ENCODE results near the gene HIRA. TPM values are rescaled to one million over a fixed set of nuclear protein-coding genes. Genes with fewer than 3 reads are reported as not detected.
A peak's percentile ranks its signal among the peaks of the same experiment; 100 is the strongest.

The HIRA gene
- total and polyA plus RNA-seq, 9 of the 15 experiments (the other 6 are each of a cell fraction or from before 2014, with no cell fraction given) = 0.96 to 132 (median 58.4) TPM

DNA sequence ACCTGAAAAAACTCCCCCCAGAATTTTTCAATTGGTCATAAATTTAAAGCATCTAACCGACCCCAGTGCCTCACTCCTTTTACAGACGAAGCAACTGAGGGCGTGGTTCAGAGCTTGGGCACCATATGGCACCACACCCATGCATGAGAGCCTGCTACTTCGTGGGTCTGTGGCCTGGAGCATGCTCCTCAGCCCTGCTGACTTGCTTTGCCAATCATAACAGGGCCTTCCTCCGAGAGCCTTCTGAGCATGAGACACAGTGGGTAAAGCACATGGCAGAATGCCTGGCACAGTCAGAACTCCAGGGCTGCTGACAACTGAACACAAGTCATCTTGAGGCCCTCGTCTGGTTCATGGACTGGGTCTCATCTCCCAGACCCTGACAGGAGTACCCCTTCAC lies 33.3 kb downstream of the HIRA start (continued):
- TF ChIP-seq GATAD2A (IDR thresholded peaks at IDR 0.05) = no peak
- TF ChIP-seq JUN (IDR thresholded peaks at IDR 0.05; ENCODE audit: borderline replicate concordance, low read depth, low read length) = no peak
- no peak for TF ChIP-seq JUN (CRISPR knock-in tag; IDR thresholded peaks at IDR 0.05; ENCODE audit: borderline replicate concordance)
- TF ChIP-seq, protein P1, sequence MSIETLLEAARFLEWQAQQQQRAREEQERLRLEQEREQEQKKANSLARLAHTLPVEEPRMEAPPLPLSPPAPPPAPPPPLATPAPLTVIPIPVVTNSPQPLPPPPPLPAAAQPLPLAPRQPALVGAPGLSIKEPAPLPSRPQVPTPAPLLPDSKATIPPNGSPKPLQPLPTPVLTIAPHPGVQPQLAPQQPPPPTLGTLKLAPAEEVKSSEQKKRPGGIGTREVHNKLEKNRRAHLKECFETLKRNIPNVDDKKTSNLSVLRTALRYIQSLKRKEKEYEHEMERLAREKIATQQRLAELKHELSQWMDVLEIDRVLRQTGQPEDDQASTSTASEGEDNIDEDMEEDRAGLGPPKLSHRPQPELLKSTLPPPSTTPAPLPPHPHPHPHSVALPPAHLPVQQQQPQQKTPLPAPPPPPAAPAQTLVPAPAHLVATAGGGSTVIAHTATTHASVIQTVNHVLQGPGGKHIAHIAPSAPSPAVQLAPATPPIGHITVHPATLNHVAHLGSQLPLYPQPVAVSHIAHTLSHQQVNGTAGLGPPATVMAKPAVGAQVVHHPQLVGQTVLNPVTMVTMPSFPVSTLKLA (conservative IDR thresholded peaks at IDR 0.05) = no peak
- no peak for TF ChIP-seq AFF4 (CRISPR knock-in tag; IDR thresholded peaks at IDR 0.05)
- no peak for TF ChIP-seq SMARCC2 (IDR thresholded peaks at IDR 0.05; ENCODE audit: low read depth)
- TF ChIP-seq ELF1 (tag; IDR thresholded peaks at IDR 0.05) = no peak
- TF ChIP-seq BRD4 (IDR thresholded peaks at IDR 0.05) = no peak
- TF ChIP-seq POLR2B (IDR thresholded peaks at IDR 0.05; ENCODE audit: low read depth, partially characterized antibody) = no peak
- TF ChIP-seq FOXJ3 (CRISPR knock-in tag; IDR thresholded peaks at IDR 0.05) = no peak
- no peak for TF ChIP-seq TAF1 (IDR thresholded peaks at IDR 0.05; ENCODE audit: control insufficient read depth, extremely low read depth, insufficient read depth, low read length, severe bottlenecking)
- no peak for TF ChIP-seq CHCHD3 (CRISPR knock-in tag; IDR thresholded peaks at IDR 0.05)
- no peak for TF ChIP-seq RBFOX2 (IDR thresholded peaks at IDR 0.05; ENCODE audit: low read depth, low read length)
- TF ChIP-seq RBM39 (optimal IDR thresholded peaks at IDR 0.05; ENCODE audit: low read depth, low read length) = no peak
- no peak for TF ChIP-seq ZBTB1 (CRISPR knock-in tag; IDR thresholded peaks at IDR 0.05; ENCODE audit: borderline replicate concordance, low read depth)
- TF ChIP-seq RUNX1 (IDR thresholded peaks at IDR 0.05; ENCODE audit: low read depth) = no peak
- no peak for TF ChIP-seq EP300 (IDR thresholded peaks at IDR 0.05; ENCODE audit: low read length)
- peak; percentile 46; the same call in 1 of the 2 replicates for TF ChIP-seq RREB1 (CRISPR knock-in tag; IDR thresholded peaks at IDR 0.05)
- TF ChIP-seq SRSF7 (optimal IDR thresholded peaks at IDR 0.05; ENCODE audit: low read depth, low read length) = no peak
- no peak for TF ChIP-seq PHF21A (IDR thresholded peaks at IDR 0.05; ENCODE audit: borderline replicate concordance, low read depth)
